CD4-positive, alpha-beta T cell treated with Interleukin-17A for 1 hour (primary cell): ENCODE results near the gene DNAJB13.

Source experiments
- DNase-seq: peaks from one replicate; pipeline ENCODE4 v3.0.0-alpha.2; 2020

Gene DNAJB13

GRCh38 chr11:74001822-74002286 lies 51.0 kb downstream of the DNAJB13 start:
- no peak for DNase-seq

DNA sequence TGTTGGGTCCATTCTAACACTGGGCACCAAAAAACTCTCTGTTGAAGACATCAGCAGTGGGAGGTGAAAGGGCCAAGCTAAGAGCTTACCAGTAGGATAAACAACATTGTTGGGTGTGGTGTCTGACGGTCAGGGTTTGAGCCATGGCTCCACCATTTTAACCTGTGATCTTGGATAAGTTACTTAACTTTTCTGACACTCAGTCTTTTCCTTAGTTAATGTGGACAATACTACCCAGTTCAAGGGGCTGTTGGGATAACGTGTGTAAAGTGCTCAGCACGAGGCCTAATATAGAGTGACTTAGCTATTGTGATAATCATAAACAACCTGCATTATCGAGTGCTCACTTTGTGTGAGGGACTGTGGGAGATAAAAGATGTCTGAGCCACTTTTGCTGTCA lies 52.0 kb downstream of the DNAJB13 start:
- no peak for DNase-seq

- DNase-seq, result no peak
Observed at GRCh38 chr11:74004046-74004695, 53.3 kb downstream of the DNAJB13 start.

- DNase-seq, result peak; percentile 91
Observed at GRCh38 chr11:74004759-74005615, 54.2 kb downstream of the DNAJB13 start.

DNA sequence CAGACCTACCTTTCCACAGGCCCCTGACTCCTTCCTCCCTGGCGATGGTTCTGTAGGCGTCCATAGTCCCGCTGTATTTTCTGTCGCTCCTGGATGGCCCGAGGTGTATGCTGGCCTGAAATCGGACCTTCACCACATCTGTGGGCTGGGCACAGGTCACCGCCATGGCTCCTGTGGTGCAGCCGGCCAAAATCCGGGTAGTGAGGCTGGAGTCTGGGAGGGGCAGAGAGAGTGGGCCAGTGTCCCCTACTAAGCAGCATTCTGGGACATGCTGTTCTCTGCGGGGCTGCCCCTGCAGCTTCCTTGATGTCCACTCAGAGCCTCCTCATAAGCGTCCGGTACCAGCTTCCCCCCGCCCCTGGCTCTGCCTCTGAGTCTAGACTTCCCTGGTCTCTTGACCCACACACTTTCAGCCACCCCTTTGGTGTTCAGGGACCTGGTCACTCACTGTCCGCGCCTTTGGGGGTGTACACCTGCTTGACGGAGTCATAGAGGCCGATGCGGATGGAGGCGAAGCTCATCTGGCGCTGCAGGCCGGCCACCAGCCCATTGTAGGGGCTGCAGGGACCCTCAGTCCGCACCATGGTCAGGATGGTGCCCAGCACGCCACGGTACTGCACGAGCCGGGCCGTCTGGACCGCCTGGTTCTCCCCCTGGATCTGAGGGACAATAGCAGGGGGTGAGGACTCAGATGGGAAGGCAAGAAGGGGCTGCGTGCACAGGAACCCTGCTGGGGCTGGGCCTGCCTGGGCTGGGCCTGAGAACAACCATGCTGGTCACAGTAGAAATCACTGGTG lies 55.1 kb downstream of the DNAJB13 start:
- DNase-seq, result no peak

- no peak for DNase-seq
Observed at GRCh38 chr11:74006743-74007304, 56.0 kb downstream of the DNAJB13 start.

- no peak for DNase-seq
Observed at GRCh38 chr11:74007691-74008372, 57.0 kb downstream of the DNAJB13 start.

DNA sequence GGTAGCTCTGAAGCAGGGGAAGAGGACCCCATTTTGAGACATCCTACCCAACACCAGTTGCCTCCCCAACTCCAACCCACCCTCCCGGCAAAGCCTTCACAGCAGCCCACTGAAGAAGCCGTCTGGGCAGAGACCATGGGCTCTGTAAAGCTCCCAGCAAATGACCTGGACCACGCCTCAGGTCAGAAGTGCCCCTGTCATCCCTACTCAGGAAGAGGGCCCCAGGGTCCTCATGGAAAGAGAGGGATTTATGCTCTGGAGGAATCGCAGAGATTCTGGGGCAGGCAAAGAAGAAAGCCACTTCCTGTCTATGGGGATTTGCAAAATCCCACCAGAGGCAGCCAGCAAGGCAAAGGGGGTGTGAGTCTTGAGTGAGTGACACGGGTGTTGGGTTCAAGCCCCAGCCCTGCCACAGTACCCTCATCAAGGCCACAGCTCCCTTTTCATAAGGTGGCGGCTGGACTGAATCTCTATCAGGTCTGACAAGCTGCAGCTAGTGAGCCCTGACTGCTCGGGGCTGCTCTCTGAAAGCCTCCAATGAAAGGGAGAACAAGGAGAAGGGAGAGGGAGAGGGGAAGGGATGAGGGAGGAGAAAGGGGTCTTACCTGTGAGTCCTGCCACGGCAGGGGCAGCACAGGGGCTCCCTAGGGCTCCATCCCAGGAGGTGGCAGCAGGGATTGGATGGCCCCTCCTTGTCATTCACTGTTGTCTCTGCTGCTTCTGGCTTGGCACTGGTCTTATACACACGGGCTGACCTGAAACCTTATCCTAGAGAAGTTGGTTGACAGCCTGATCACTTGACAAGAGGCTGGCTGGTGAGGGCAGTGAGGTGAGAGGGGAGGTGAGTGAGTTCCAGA lies 57.8 kb downstream of the DNAJB13 start, which contains the start of gene UCP3:
UCP3 (minus strand) TSS at position 713 of the 857 bp plus-strand sequence. CDS start 2,043 bp downstream, outside the sequence.
- DNase-seq, result no peak

DNA sequence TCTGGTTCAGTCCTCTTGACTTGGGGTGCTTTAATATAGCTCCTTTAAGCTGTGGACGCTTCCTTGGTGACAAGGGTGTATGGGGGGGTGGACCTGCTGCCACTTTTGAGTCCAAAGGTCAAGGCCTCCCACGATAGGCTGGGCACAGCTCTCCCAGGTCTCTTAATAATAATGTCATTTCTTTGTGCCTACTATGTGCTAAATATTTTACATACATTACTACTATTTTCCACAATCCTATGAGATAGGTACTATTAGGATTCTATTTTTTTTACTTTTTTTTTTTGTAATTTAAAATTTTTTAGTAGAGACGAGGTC lies 58.4 kb downstream of the DNAJB13 start:
- DNase-seq, result no peak

DNA sequence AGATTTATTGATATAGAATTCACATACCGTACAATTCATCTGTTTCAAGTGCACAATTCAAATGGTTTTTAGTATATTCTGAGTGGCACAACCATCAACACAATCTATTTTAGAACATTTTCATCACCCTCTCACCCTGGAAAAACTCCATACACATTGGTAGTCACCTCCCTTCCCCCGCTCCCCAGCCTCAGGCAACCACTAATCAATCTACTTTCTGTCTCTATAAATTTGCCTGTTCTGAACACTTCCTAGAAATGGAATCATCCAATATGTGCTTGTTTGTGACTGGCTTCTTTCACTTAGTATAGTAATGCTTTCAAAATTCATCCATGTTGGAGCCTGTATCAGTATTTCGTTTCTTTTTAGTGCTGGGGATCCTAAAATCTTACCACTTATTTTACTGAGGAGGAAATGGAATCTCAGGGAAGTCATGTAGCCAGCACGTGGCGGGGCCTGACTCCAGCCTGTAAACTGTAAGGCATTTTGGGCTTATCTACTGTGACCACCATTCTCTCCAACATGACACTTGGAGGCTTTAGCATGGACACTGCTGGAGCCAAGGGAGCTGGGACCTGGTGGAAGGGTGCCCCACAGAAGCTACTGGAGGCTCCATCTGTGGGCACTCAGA lies 59.0 kb downstream of the DNAJB13 start:
- no peak for DNase-seq

DNA sequence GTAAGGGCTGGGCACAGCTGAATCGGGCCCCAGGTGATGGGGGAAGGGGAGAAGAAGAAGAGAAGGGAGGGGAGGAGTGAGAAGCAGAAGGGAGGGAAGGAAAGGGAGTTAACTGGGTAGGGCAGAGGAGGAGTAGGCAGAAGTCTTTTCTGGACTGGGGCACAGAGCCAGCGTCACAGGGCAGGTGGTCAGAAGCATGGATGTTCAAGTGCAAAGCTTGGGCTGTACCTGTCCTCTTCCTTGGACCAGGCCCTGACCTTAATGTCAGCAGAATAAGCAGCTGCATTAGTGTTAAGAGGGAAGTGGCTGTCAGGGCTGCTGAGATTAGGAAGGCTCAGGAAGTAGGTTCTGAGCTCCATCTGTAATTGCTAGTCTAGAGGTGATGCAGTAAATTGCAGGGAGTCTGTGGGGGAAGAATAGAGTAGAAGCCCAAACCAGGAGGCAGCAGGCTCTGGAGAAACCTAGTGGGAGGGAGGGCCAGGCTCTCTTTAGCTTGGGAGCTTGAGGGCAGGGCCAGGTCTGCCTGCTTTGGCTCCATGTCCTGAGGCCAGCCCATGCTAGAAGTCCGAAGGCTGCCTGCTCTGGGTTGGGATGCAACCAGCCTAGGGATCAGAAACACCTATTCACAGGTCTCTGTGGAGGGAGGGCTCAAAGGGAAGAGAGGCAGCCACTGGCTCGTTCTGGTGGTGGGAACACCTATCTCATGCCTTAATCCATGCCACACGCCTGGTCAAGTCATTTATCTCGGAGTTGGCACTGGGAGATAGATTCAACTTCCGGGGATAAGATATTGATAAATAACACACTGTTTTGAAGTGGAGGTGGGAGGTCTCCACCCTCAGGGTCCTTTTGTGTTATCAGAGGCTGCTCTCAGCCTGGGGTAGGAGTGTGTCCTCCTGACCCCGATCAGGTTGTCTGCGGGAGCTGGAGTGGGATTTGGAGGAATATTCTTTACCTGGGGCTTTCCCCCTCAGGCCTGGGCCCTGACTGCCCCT lies 59.8 kb downstream of the DNAJB13 start:
- no peak for DNase-seq

DNA sequence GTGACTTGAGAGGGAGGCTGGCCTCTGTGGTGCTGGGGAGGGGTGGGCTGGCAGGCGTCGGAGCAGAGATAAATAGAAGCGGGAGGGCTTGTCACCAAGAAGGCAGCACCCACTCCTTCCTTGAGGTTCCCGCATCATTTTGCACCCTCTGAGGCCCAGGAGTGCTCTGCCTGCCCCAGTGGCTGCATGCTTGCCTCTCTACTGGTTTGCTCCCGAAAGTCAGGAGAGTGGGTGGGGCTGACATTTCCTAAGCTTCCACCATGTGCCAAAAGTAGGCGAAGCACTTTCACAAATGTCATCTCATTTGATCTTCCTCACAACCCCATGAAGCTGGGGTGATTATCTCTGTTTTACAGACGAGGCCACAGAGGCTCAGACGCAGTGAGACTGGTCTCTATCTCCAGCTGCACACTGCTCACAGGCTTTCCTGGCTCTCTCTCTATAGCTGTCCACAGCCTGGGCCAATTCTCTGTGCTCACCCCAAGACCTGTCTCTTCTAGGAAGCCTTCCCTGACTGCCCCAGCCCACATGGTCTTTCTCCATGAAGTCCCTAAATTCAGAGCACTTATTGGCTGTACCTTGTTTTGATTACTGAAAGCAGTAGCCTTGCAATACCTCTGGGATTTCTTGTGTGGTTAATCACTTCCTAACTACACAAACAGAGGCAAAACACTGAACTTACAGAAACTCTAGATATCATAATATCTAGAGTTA lies 60.7 kb downstream of the DNAJB13 start:
- DNase-seq, result peak; percentile 82

DNA sequence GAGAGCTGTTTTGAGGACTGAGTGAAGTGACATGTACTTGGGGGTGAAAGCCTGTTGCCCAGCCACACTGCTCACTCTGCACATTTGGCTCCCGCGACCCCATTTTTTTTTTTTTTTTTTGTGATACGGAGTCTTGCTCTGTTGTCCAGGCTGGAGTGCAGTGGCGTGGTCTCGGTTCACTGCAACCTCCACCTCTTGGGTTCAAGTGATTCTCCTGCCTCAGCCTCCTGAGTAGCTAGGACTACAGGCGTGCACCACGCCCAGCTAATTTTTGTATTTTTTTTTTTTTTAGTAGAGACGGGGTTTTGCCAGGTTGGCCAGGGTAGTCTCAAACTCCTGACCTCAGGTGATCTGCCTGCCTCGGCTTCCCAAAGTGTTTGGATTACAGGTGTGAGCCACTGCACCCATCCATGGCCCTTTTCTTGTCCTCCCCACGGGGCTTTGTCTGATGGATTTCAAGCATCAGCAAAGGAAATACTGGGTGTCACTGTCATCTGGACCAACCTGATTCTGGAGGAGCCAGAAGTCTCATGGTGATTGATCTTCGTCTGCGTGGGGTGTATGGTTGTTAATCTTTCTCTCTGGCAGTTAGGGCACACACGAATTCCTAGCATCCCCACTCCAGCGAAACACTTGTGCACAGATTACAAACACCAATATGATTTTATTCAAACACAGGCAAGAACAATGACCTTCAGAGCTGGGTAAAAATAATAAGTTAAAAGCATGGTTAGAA lies 61.4 kb downstream of the DNAJB13 start:
- DNase-seq, result no peak

GRCh38 chr11:74013141-74013540 lies 62.3 kb downstream of the DNAJB13 start:
- no peak for DNase-seq

- no peak for DNase-seq
Observed at GRCh38 chr11:74014880-74015279, 64.1 kb downstream of the DNAJB13 start.

GRCh38 chr11:74015919-74016684 lies 65.3 kb downstream of the DNAJB13 start:
- DNase-seq, result no peak

DNA sequence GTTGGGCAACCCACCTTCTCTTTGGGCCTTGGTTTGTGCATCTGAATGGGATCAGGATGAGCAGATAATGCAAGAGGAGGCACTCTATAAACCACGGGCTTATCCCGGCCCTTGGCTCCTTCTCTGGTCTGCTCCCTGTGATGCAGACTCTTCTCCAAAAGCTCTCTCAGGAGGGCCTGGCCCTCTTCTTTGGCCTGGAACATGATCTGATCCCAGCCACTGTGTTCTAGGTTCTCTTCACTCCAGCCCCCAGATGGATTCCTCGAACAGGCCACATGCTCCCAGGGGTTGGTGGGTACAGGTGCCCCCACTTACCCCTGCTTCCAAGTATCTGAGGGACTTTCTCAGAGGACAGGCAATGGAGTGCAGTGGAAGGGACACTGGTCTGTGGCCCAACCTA lies 66.8 kb downstream of the DNAJB13 start:
- DNase-seq, result no peak
